Measurements from ENCODE around the gene KLHL17. TPM values are rescaled to one million over a fixed set of nuclear protein-coding genes. Genes with fewer than 3 reads are reported as not detected.

The KLHL17 gene
- total RNA-seq, 1 donor: 5.0 TPM

DNA sequence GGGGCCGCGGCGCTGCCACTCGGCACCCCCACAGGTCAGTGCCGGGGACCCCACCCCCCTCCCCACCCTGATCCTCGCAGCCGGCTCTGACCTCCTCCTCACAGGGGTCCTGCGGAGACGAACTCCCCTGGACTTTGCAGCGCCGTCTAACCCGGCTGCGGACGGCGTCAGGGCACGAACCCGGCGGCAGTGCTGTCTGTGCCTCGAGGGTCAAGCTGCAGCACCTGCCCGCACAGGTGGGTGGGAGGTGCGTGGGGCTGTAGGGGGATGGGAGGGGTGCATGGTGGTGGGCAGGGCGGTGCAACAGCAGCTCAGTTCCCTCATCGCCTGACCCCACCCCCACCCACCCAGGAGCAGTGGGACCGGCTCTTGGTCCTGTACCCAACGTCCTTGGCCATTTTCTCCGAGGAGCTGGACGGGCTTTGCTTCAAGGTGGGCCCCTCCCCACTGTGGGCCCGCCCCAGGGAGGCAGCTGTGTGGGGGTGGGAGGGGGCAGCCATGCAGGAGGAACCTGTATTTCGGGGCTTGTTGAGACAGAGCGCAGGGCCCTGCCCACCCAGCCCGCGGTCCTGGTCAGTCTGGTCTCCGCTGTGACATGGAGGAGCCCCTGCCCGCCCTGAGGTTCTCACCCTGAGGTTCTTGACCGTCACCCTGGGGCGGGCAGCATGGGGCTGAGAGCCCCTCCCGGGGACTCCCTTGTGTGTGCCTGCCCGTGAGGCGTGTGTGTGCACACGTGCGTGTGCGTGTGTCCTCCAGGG lies 10.8 kb downstream of the KLHL17 start:
- TF ChIP-seq, protein P1, sequence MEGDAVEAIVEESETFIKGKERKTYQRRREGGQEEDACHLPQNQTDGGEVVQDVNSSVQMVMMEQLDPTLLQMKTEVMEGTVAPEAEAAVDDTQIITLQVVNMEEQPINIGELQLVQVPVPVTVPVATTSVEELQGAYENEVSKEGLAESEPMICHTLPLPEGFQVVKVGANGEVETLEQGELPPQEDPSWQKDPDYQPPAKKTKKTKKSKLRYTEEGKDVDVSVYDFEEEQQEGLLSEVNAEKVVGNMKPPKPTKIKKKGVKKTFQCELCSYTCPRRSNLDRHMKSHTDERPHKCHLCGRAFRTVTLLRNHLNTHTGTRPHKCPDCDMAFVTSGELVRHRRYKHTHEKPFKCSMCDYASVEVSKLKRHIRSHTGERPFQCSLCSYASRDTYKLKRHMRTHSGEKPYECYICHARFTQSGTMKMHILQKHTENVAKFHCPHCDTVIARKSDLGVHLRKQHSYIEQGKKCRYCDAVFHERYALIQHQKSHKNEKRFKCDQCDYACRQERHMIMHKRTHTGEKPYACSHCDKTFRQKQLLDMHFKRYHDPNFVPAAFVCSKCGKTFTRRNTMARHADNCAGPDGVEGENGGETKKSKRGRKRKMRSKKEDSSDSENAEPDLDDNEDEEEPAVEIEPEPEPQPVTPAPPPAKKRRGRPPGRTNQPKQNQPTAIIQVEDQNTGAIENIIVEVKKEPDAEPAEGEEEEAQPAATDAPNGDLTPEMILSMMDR (IDR thresholded peaks at IDR 0.05; ENCODE audit: insufficient read depth, low read length): no peak
- no peak overlapping the region for H3K4me3 ChIP-seq (ENCODE audit: low read depth, low read length)
- no peak for DNase-seq (ENCODE audit: low read depth)

DNA sequence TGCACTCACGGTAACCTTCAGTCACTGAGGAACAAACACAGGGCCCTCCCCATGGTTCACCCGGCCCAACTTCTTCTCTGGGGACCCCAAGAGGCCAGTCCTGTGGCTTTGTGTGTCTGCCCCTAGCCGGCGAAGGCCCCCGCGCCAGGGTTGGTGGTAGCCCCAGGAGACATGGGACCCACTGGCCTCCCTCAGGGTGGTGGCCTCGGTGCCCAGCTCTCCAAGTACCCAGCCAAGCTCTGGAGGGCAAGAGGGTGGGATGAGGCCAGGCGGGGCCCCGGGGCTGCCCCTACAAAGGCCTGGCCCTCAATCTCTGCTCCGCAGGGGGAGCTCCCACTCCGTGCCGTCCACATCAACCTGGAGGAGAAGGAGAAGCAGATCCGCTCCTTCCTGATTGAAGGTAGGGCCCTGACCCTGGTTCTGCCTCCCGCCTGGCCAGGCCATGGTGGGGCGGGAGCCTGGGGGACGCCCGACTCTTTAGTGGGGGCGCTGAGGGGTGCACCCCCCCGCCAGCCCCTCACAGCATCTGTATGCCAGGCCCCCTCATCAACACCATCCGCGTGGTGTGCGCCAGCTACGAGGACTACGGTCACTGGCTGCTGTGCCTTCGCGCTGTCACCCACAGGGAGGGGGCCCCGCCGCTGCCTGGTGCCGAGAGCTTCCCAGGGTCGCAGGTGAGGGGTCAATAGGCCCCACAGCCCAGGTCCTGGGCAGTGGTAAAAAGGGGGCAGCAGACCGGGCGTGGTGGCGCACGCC lies 11.5 kb downstream of the KLHL17 start:
- TF ChIP-seq, protein P1 (IDR thresholded peaks at IDR 0.05; ENCODE audit: insufficient read depth, low read length): no peak
- no peak overlapping the region for H3K4me3 ChIP-seq (ENCODE audit: low read depth, low read length)

DNA sequence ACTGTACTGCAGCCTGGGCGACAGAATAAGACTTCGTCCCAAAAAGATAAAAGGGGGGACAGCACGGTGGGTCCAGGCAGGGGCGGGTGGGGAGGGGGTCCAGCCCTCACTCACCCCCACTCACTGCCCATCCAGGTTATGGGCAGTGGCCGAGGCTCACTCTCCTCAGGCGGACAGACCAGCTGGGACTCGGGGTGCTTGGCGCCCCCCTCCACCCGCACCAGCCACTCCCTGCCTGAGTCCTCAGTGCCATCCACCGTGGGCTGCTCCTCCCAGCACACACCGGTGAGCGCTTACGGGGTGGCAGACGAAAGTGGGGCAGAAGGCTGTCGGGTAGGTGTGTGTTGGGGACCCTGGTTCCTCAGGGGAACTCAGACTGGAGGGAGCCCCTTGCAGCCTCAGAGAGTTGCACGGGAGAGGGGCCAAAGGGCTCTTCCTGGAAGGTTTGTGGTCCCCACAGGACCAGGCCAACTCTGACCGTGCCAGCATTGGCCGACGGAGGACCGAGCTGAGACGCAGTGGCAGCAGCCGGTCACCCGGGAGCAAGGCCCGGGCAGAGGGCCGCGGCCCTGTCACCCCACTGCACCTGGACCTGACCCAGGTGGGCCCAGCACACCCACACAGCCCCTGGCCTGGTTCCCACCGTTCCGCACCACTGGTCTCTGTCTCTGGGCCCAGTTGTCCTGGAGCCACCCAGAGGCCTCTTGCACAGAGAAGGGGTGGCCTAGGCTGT lies 12.5 kb downstream of the KLHL17 start:
- TF ChIP-seq, protein P1 (IDR thresholded peaks at IDR 0.05; ENCODE audit: insufficient read depth, low read length): no peak
- no peak for DNase-seq (ENCODE audit: low read depth)

More for the DNA sequence above, 11.5 kb downstream of the KLHL17 start:
- DNase-seq (ENCODE audit: low read depth): no peak

DNA sequence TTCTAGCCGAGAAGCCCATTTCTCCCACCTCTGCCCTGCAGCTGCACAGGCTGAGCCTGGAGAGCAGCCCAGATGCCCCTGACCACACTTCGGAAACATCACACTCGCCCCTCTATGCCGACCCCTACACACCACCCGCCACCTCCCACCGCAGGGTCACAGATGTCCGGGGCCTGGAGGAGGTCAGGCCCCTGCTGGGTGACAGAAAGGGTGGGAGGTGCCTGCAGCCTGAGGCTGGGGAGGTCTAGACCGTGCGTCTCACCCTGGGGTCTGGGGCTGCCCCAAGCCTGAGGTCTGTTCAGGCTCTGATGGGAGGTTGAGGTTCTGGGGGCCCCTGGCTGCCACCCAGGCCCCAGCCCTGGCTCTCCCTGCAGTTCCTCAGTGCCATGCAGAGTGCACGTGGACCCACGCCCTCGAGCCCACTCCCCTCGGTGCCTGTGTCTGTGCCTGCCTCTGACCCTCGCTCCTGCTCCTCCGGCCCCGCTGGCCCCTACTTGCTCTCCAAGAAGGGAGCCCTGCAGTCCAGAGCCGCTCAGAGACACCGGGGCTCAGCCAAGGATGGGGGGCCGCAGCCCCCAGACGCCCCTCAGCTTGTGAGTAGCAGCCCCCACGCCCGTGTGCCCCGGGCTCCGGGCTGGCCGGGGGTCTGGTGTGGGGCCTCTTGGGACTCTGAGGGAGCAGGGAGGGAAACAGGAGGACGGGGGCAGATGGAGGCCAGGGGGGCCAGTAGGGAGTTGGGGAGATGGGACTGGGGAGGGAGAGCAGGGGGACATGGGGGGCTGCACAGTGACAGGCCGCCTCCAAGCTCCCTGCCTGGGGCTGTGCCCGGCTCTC lies 13.3 kb downstream of the KLHL17 start:
- TF ChIP-seq, protein P1 (IDR thresholded peaks at IDR 0.05; ENCODE audit: insufficient read depth, low read length): no peak
- H3K4me3 ChIP-seq (ENCODE audit: low read depth, low read length): no peak overlapping the region
- DNase-seq (ENCODE audit: low read depth): no peak

More for the DNA sequence above, 12.5 kb downstream of the KLHL17 start:
- no peak overlapping the region for H3K4me3 ChIP-seq (ENCODE audit: low read depth, low read length)

DNA sequence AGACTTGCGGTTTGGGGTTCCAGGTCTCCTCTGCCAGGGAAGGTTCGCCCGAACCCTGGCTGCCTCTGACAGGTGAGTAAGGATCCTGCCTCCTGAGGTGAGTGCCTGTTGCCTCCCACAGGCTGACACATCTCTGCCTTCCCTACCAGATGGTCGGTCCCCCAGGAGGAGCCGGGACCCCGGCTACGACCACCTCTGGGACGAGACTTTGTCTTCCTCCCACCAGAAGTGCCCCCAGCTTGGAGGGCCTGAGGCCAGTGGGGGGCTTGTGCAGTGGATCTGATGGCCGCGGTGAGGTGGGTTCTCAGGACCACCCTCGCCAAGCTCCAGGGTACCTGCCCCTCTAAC lies 13.9 kb downstream of the KLHL17 start:
- no peak for DNase-seq (ENCODE audit: low read depth)
- H3K4me3 ChIP-seq (ENCODE audit: low read depth, low read length): no peak overlapping the region
- TF ChIP-seq, protein P1 (IDR thresholded peaks at IDR 0.05; ENCODE audit: insufficient read depth, low read length): no peak

All from fibroblast of the aortic adventitia (primary cell).